ENCODE results near the gene JAG2. TPM values are rescaled to one million over a fixed set of nuclear protein-coding genes. Genes with fewer than 3 reads are reported as not detected.

JAG2 gene
- total RNA-seq, 1 donor from 2014 or later: 84.1 TPM

DNA sequence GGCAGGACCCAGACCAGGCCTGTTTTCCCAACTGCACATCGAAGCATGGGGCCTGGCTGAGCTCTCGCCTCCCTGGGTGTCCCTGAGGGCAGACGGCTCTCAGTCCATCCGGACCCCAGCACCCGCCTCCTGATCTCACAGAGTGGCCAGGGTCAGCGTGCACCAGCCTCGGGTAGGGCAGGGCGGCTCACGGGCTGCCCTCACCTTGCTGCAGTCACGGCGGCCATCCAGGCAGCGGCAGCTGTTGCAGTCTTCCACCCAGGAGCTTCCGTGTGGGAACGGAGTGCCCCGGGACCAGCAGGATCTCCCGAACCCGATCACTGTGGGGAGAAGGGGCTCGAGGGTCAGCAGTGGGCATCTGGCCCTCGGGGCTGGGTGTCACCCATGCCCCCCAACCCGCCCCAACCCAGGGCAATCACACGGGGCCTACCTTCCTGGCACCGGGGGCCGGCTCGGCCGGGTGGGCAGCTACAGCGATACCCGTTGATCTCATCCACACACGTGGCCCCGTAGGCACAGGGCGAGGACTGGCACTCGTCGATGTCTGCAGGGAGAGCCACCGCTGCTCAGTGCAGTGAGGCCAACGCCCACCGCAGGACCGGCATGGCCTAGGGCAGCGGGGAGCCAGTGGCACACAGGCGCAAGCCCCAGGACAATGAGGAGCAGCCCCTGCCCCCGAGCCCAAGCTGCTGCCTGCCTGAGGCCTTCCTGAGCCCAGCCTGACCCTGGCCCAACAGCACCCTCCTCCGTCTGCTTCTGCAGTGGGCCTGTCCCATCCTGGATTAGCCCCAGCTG, 22.2 kb downstream of the JAG2 start:
- Mint-ChIP-seq H3K4me3 (ENCODE audit: unreplicated experiment) (no peak overlapping the region), H3K9me3 (ENCODE audit: unreplicated experiment) (peaks cover 1% of the 10 kb centered on the region), H3K4me1 (ENCODE audit: low read depth, unreplicated experiment) (no peaks in the 10 kb centered on the region), H3K27me3 (ENCODE audit: unreplicated experiment) (peaks cover 8% of the 10 kb centered on the region), H3K27ac (ENCODE audit: unreplicated experiment) (no peak overlapping the region), H3K36me3 (ENCODE audit: unreplicated experiment) (peaks cover 7% of the 10 kb centered on the region)
- TF ChIP-seq, protein P1, sequence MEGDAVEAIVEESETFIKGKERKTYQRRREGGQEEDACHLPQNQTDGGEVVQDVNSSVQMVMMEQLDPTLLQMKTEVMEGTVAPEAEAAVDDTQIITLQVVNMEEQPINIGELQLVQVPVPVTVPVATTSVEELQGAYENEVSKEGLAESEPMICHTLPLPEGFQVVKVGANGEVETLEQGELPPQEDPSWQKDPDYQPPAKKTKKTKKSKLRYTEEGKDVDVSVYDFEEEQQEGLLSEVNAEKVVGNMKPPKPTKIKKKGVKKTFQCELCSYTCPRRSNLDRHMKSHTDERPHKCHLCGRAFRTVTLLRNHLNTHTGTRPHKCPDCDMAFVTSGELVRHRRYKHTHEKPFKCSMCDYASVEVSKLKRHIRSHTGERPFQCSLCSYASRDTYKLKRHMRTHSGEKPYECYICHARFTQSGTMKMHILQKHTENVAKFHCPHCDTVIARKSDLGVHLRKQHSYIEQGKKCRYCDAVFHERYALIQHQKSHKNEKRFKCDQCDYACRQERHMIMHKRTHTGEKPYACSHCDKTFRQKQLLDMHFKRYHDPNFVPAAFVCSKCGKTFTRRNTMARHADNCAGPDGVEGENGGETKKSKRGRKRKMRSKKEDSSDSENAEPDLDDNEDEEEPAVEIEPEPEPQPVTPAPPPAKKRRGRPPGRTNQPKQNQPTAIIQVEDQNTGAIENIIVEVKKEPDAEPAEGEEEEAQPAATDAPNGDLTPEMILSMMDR (IDR thresholded peaks at IDR 0.05; ENCODE audit: partially characterized antibody, unreplicated experiment): no peak
- DNase-seq: peak; percentile 23

- no peak overlapping the region for H3K4me3 Mint-ChIP-seq (ENCODE audit: unreplicated experiment)
- no peak overlapping the region for H3K27ac Mint-ChIP-seq (ENCODE audit: unreplicated experiment)
- TF ChIP-seq, protein P1 (IDR thresholded peaks at IDR 0.05; ENCODE audit: partially characterized antibody, unreplicated experiment): no peak
- H3K27me3 Mint-ChIP-seq (ENCODE audit: unreplicated experiment): peaks cover 8% of the 10 kb centered on the region
- H3K9me3 Mint-ChIP-seq (ENCODE audit: unreplicated experiment): peaks cover 1% of the 10 kb centered on the region
- peaks cover 13% of the 10 kb centered on the region for H3K36me3 Mint-ChIP-seq (ENCODE audit: unreplicated experiment)
- DNase-seq: no peak
- H3K4me1 Mint-ChIP-seq (ENCODE audit: low read depth, unreplicated experiment): no peaks in the 10 kb centered on the region
Observed at GRCh38 chr14:105145381-105146180, 23.0 kb downstream of the JAG2 start.

DNA sequence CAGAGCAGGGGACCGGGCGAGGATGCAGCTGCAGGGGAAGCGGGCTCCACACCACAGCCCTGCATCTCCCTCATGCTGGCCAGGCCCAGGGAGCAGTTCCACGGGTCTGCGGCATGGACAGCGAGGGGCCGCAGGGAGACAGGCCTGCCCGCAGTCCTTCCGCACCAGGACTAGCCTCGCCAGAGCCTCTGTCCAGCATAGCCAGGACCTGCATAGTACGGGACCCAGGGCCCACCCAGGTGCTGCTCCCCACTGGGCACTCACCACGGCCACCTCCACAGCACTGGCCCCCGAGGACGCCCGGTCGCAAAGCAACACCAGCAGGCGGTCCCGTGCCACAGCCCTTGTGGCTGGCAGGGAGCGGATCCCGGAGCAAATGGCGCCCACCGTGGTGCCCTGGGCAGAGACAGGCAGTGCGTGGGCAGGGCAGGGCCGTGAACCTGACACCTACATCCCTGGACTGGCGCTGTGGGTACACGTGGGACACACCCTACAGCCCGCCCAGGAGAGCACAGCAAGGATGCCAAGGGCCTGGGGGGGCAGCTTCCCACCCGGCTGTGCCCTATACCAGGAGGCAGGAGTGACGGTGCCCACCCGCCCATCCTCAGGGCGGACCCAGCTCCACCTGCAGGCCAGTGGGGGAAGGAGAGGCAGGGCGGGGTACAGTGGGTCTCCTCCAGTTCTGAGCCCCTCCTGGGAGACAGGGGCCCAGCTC, 23.8 kb downstream of the JAG2 start:
- TF ChIP-seq, protein P1 (IDR thresholded peaks at IDR 0.05; ENCODE audit: partially characterized antibody, unreplicated experiment): no peak
- Mint-ChIP-seq H3K4me1 (ENCODE audit: low read depth, unreplicated experiment) (no peaks in the 10 kb centered on the region), H3K36me3 (ENCODE audit: unreplicated experiment) (peaks cover 19% of the 10 kb centered on the region), H3K27ac (ENCODE audit: unreplicated experiment) (no peak overlapping the region), H3K27me3 (ENCODE audit: unreplicated experiment) (peaks cover 11% of the 10 kb centered on the region), H3K4me3 (ENCODE audit: unreplicated experiment) (no peak overlapping the region), H3K9me3 (ENCODE audit: unreplicated experiment) (peaks cover 5% of the 10 kb centered on the region)
- no peak for DNase-seq

DNA sequence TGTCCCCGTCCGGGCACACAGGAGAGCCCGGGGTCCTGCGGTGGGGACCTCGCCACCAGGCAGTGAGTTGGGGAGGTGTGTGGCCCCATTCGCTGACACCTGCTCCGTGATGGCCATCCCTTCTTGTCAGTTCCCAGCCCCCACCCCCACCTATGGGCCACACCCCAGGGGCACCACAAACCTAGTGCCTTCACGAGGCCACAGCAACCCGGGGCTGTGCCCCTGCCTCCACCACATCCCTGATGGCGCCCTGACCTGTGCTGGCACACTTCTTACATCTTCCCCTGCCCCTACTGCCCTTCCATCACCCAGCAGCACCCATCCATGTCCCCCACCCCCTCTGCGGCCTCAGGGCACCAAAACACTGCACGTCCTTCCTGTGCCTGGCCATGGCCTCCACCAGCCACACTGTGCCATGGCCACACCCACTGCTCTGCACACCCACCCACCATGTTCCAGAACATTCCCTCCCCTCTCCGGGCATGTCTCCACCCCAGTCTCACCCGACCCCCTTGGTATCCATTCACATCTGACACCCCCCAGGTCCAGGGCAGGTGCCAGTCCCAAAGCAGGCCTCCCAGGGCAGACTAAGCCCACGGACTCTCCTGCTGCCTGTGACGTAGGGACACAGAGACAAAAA, 24.4 kb downstream of the JAG2 start:
- Mint-ChIP-seq H3K4me1 (ENCODE audit: low read depth, unreplicated experiment) (no peaks in the 10 kb centered on the region), H3K27me3 (ENCODE audit: unreplicated experiment) (peaks cover 14% of the 10 kb centered on the region), H3K36me3 (ENCODE audit: unreplicated experiment) (peaks cover 20% of the 10 kb centered on the region), H3K9me3 (ENCODE audit: unreplicated experiment) (peaks cover 6% of the 10 kb centered on the region), H3K4me3 (ENCODE audit: unreplicated experiment) (no peak overlapping the region), H3K27ac (ENCODE audit: unreplicated experiment) (no peak overlapping the region)
- DNase-seq: no peak
- TF ChIP-seq, protein P1 (IDR thresholded peaks at IDR 0.05; ENCODE audit: partially characterized antibody, unreplicated experiment): no peak

Data from glutamatergic neuron (in vitro differentiated cells).